Measurements from ENCODE around the gene A2M. TPM values are rescaled to one million over a fixed set of nuclear protein-coding genes. Genes with fewer than 3 reads are reported as not detected.

A2M gene
- total and polyA plus RNA-seq, 2 of the 13 experiments (the other 11 are each of a cell fraction or from before 2014, with no cell fraction given) = 2,807 to 6,551 TPM

GRCh38 chr12:9047105-9047504, 68.6 kb downstream of the A2M start:
- no peak for ATAC-seq
- POLR2A ChIA-PET = no interaction called here
- no peaks in the 10 kb centered on the region for H3K9me3 ChIP-seq (ENCODE audit: low read length)
- H3K4me1 ChIP-seq (ENCODE audit: insufficient read depth, low read length) = no peaks in the 10 kb centered on the region
- WGBS (ENCODE audit: low lambda C conversion rate) = 21% methylated on average over 1 of the region's 1 CpG
- intact Hi-C loops (cut with micrococcal nuclease; ENCODE audit: unreplicated experiment) = no loop called here
- no peak for FAIRE-seq
- no peak overlapping the region for H3K4me2 ChIP-seq (ENCODE audit: low read depth, low read length)
- no peaks in the 10 kb centered on the region for H3K36me3 ChIP-seq (replicated peaks in 1 of 2; ENCODE audit: control insufficient read depth in 1 of 2, insufficient read depth in 2 of 2, low read length in 2 of 2)
- TF ChIP-seq TSC22D2 (CRISPR knock-in tag; IDR thresholded peaks at IDR 0.05; ENCODE audit: borderline replicate concordance) = no peak
- no peak for TF ChIP-seq ZNF616 (CRISPR knock-in tag; IDR thresholded peaks at IDR 0.05; ENCODE audit: low read depth)
- TF ChIP-seq SMAD9 (CRISPR knock-in tag; IDR thresholded peaks at IDR 0.05) = no peak
- no peak for TF ChIP-seq ZNF580 (CRISPR knock-in tag; IDR thresholded peaks at IDR 0.05; ENCODE audit: borderline replicate concordance, low read depth)
- no peak for TF ChIP-seq KDM5B (CRISPR knock-in tag; IDR thresholded peaks at IDR 0.05; ENCODE audit: borderline replicate concordance)
- no peak for TF ChIP-seq TBX3 (IDR thresholded peaks at IDR 0.05; ENCODE audit: borderline replicate concordance)
- no peak for TF ChIP-seq ZFYVE20 (CRISPR knock-in tag; IDR thresholded peaks at IDR 0.05; ENCODE audit: borderline replicate concordance, low read depth)
- TF ChIP-seq POGK (CRISPR knock-in tag; conservative IDR thresholded peaks at IDR 0.05) = no peak
- TF ChIP-seq ZNF367 (CRISPR knock-in tag; IDR thresholded peaks at IDR 0.05; ENCODE audit: borderline replicate concordance) = no peak
- no peak for TF ChIP-seq MAFK (conservative IDR thresholded peaks at IDR 0.05 in 1 of 2, IDR thresholded peaks at IDR 0.05 in 1 of 2; ENCODE audit: low read length in 2 of 2)
- TF ChIP-seq POLR2AphosphoS5 (IDR thresholded peaks at IDR 0.05; ENCODE audit: low read depth, low read length) = no peak
- no peak for TF ChIP-seq ARNT (IDR thresholded peaks at IDR 0.05)
- no peak for TF ChIP-seq ZMYM4 (CRISPR knock-in tag; IDR thresholded peaks at IDR 0.05)
- no peak for TF ChIP-seq ELK4 (CRISPR knock-in tag; IDR thresholded peaks at IDR 0.05; ENCODE audit: borderline replicate concordance)
- CTCF ChIA-PET (ENCODE audit: low intra/inter-chr PET ratio, low total read pairs) = interaction anchor here (0.6 kb wide), 1 partner anchor 134 kb away, joined by 3 read pairs; no protein-coding TSS in a partner anchor
- BruUV-seq (replicated peaks) = no TSS peak
- H2AFZ ChIP-seq (ENCODE audit: low read length) = no peak overlapping the region
- in situ Hi-C loops (cut with HindIII; ENCODE audit: extremely low pct_ligation_motif_present, low pct_unique_long_range_greater_than_20kb) = loop anchor here (25.0 kb wide), 1 partner anchor 110 kb away; the partner anchor contains the start of gene M6PR
- H3K79me2 ChIP-seq (ENCODE audit: insufficient read depth, low read length) = no peaks in the 10 kb centered on the region
- no peaks in the 10 kb centered on the region for H4K20me1 ChIP-seq (ENCODE audit: insufficient read depth, low read length)
- no peak for DNase-seq (ENCODE audit: low spot score)
- H3K27ac ChIP-seq (ENCODE audit: extremely low read length, insufficient read depth, low read length) = no peak overlapping the region
- H3K9ac ChIP-seq (ENCODE audit: insufficient read depth, low read depth, low read length) = no peak overlapping the region
- no peak overlapping the region for H3K4me3 ChIP-seq (replicated peaks in 1 of 3; ENCODE audit: insufficient read depth in 1 of 3, low read depth in 2 of 3, low read length in 3 of 3)
- H3K27me3 ChIP-seq (ENCODE audit: control insufficient read depth in 1 of 2, insufficient read depth in 2 of 2, low read length in 2 of 2) = peaks cover 0 to 8% of the 10 kb centered on the region in 2 experiments; a peak in 3 of 5 replicates

Measured in HepG2 (cell line).